HG03108 (cell line): ENCODE measurements around the gene PON3.

ENCODE experiments used
- ATAC-seq: cut with Tn5 transposase; IDR thresholded peaks from one replicate; pipeline ENCODE4 v1.9.1; 2021; ENCODE audit warnings: moderate library complexity; ENCODE audit not compliant: unreplicated experiment

Gene PON3

GRCh38 chr7:95342642-95343307 lies 53.4 kb downstream of the PON3 start:
- no peak for ATAC-seq

- no peak for ATAC-seq
Measured at GRCh38 chr7:95342029-95342428, 54.1 kb downstream of the PON3 start.

GRCh38 chr7:95340491-95340890 lies 55.7 kb downstream of the PON3 start:
- no peak for ATAC-seq

GRCh38 chr7:95338832-95339231 lies 57.3 kb downstream of the PON3 start:
- ATAC-seq = no peak

- no peak for ATAC-seq
Measured at GRCh38 chr7:95335093-95335492, 61.1 kb downstream of the PON3 start.

- no peak for ATAC-seq
Measured at GRCh38 chr7:95334447-95334846, 61.7 kb downstream of the PON3 start.

- no peak for ATAC-seq
Measured at GRCh38 chr7:95330961-95331337, 65.2 kb downstream of the PON3 start.

- peak; percentile 90 for ATAC-seq
Measured at GRCh38 chr7:95330204-95330960, 65.8 kb downstream of the PON3 start.

GRCh38 chr7:95327356-95327755 lies 68.8 kb downstream of the PON3 start:
- ATAC-seq = no peak

- no peak for ATAC-seq
Measured at GRCh38 chr7:95324431-95324830, 71.7 kb downstream of the PON3 start, which contains the start of gene PON1. TSS of gene PON1 (minus strand) at chr7:95324532. CDS start at chr7:95324475, 57 bp downstream.

- no peak for ATAC-seq
Measured at GRCh38 chr7:95323410-95324129, 72.6 kb downstream of the PON3 start.

- ATAC-seq = no peak
Measured at GRCh38 chr7:95322854-95323253, 73.3 kb downstream of the PON3 start.

GRCh38 chr7:95322396-95322795 lies 73.8 kb downstream of the PON3 start:
- ATAC-seq = no peak

- no peak for ATAC-seq
Measured at GRCh38 chr7:95321720-95322119, 74.5 kb downstream of the PON3 start.

GRCh38 chr7:95320651-95321050 lies 75.5 kb downstream of the PON3 start:
- no peak for ATAC-seq

GRCh38 chr7:95319570-95319969 lies 76.6 kb downstream of the PON3 start:
- ATAC-seq = no peak

GRCh38 chr7:95318501-95319100 lies 77.6 kb downstream of the PON3 start:
- ATAC-seq = no peak

GRCh38 chr7:95317966-95318365 lies 78.2 kb downstream of the PON3 start:
- ATAC-seq = no peak

GRCh38 chr7:95317546-95317945 lies 78.6 kb downstream of the PON3 start:
- no peak for ATAC-seq

- peak; percentile 69 for ATAC-seq
Measured at GRCh38 chr7:95316588-95316987, 79.6 kb downstream of the PON3 start.

- ATAC-seq = no peak
Measured at GRCh38 chr7:95312561-95312960, 83.6 kb downstream of the PON3 start.
